Measurements from ENCODE around the gene NPIPB6.
"Not testable (repeated sequence)": the region's sequence is repeated elsewhere in the genome, so short reads cannot be mapped to it uniquely, and the experiment has no call there.

NPIPB6 gene

DNA sequence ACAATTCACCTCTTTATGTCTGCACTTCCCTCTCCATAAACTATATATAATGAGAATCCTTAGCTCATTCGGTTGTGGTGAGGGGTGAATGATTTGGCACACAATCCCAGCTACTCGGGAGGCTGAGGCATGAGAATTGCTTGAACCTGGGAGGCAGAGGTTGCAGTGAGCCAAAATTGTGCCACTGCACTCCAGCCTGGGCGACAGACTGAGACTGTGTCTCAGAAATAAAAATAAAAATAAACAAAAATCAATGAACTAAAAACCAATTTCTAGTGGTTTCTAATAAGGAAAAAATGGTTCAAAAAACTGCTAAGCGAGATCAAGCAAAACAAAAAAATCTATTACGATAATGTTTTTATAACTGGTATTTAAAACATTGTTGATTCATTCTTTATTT, at the start of gene NPIPB6:
Gene NPIPB6 (minus strand): TSS at position 101 of the 400 bp plus-strand sequence. CDS start 686 bp downstream, outside the sequence.
- in situ Hi-C loops (cut with HindIII; ENCODE audit: low sequenced_read_pairs): not testable (repeated sequence)

DNA sequence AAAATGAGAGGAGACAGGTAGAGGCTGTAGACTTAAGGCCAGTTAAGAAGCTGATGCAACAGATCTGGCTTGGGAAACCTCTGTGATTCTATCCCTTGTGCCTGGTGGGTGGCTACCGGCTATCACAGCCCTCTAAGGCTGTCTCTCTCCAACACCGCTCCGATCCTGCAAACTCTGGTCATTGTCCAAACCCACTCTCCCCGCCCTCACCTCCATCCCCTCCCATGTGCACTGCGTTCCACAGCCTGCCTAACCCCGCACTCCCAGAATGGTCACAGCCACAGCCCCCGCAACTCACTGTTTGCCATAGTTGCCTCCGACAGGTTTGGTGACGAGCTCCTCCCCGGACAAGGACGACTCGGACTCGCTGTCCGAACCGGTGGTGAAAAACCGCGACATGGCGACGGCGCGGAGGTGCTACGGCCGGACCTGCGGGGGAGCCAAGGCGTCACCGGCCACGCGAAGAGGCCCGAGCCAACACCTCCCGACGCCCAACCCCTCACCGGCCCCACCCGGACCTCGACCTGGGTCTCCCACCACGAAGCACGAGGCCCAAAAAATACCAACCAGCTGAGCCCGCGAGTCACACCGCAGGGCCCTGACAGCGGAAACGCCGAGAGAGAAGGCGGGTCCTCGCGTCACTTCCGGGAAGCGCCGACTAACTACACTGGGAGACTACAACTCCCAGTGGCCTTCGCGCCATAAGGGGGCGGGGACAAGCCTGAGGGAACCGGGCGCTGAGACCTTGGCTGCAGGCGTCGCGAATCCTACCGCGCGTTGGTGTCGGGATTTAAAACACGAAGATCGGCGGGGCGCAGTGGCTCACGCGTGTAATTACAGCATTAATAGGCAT, 40.1 kb upstream of the NPIPB6 start, which contains the start of gene EIF3CL:
Gene EIF3CL (minus strand): TSS at position 622 of the 853 bp plus-strand sequence. CDS start 223 bp downstream, at position 399.
- in situ Hi-C loops (cut with HindIII; ENCODE audit: low sequenced_read_pairs): not testable (repeated sequence)

DNA sequence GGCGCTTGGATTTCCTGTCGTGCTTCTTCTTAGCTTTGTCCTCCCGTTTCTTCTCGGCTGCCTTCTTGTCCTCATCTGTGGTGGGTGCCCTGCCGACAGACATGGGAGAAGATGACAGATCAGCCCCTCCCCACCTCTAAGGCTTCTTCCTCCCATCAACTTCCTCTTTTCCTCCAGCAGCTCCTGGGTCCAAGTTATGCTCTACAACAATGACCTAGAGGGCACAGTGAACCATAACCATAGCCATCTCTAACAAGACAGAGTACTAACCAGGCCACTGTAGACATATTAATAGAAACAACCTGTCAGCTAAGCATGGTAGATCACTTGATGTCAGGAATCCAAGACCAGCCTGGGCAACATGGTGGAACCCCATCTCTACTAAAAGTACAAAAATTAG, 28.7 kb upstream of the NPIPB6 start:
- in situ Hi-C loops (cut with HindIII; ENCODE audit: low sequenced_read_pairs): not testable (repeated sequence)

DNA sequence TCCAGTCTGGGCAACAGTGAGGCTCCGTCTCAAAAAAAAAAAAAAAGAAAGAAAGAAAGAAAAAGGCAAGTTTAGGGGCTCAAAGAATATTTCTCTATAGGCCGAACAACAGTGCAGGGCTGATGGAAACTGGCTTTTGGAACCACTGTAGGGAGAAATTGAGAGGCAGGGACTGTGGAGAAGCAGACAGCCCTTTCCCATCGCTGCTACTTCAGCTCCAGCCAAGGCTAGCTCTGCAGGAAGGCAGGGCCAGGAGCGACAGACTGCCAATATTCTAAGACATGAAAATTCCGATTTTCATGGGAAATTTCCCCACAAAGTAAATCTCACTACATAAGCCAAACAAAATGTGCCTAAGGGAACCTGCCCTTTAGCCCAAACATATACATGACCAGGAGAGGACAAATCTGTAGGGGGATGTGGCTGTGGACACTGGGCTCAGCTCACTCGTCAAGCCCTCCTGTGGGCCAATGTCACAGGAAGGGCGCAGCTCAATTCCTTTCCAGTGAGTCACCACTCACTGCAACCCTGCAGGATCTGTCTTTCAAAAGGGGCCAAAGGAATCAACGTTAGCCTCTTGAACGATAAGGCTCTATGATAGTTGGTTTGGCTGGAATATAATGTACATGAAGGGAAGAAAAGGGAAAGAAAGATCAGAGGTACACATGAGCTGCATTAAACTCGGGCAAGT, 19.0 kb upstream of the NPIPB6 start:
- in situ Hi-C loops (cut with HindIII; ENCODE audit: low sequenced_read_pairs): not testable (repeated sequence)

DNA sequence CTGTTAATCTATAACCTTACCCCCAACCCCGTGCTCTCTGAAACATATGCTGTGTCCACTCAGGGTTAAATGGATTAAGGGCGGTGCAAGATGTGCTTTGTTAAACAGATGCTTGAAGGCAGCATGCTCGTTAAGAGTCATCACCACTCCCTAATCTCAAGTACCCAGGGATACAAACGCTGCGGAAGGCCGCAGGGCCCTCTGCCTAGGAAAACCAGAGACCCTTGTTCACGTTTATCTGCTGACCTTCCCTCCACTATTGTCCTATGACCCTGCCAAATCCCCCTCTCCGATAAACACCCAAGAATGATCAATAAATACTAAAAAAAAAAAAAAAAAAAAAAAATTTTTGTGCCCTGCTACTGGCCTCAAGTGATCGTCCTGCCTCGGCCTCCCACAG, 14.5 kb upstream of the NPIPB6 start:
- in situ Hi-C loops (cut with HindIII; ENCODE audit: low sequenced_read_pairs): not testable (repeated sequence)

DNA sequence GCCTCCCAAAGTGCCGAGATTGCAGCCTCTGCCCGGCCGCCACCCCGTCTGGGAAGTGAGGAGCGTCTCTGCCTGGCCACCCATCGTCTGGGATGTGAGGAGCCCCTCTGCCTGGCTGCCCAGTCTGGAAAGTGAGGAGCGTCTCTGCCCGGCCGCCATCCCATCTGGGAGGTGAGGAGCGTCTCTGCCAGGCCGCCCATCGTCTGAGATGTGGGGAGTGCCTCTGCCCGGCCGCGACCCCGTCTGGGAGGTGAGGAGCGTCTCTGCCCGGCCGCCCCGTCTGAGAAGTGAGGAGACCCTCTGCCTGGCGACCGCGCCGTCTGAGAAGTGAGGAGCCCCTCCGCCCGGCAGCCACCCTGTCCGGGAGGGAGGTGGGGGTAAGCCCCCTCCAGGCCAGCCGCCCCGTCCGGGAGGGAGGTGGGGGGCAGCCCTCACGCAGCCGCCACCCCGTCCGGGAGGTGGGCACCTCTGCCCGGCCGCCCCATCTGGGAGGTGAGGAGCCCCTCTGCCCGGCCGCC, 13.9 kb upstream of the NPIPB6 start:
- in situ Hi-C loops (cut with HindIII; ENCODE audit: low sequenced_read_pairs): not testable (repeated sequence)

DNA sequence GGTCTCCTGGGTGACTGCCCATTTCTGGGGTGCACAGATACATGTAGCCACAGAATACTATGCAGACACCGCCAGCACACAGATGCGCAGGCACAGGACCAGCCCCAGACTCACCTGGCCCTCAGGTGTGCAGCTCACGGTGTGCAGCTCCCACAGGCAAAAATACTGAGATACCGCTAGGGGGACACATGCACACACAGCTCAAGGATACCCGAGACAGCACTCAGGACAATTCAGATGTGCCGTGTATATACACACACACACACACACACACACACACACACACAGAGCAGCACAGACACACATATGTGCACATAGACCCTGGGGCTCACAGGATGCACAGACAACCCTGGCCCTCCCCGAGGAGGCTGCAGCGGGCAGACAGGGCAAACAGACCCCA, 11.8 kb upstream of the NPIPB6 start:
- in situ Hi-C loops (cut with HindIII; ENCODE audit: low sequenced_read_pairs): not testable (repeated sequence)

DNA sequence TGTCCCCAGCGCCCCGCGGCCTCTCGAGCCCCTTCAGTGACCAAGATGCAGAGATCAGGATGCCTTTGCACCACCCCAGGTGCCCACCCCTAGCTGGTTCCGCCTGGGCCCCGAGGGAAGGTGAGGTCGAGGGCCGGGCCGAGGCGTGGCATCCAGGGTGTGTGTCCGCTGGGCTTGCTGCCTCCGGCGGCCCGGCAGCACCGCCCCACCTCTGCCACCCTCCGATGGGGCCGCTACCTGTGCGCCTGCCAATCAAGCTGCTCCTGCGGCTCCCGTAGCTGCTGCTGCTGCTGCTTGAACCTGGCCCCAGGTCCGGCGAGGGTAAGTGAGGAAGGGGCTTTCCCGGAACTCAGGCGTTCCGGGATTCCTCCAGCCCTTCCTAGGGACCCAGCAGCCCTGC, 11.0 kb upstream of the NPIPB6 start:
- in situ Hi-C loops (cut with HindIII; ENCODE audit: low sequenced_read_pairs): not testable (repeated sequence)

DNA sequence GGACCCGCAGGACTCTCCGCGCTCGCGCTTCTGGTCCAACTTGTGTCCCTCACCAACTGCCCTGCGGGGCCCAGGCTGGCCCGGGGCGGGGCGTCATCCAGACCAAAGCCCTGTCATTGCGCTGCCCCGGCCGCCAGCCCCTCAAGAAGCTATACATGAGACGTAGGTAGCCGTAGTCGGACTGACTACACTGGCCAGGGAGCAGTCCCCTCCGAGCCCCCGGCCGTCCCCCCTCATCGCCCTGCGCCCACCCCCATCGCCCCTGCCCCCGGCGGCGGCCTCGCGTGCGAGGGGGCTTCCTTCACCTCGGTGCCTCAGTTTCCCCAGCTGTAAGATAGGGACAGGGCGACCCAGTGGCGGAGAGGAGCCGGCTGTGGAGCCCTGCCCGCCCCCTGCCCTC, 4.6 kb upstream of the NPIPB6 start:
- in situ Hi-C loops (cut with HindIII; ENCODE audit: low sequenced_read_pairs): not testable (repeated sequence)

DNA sequence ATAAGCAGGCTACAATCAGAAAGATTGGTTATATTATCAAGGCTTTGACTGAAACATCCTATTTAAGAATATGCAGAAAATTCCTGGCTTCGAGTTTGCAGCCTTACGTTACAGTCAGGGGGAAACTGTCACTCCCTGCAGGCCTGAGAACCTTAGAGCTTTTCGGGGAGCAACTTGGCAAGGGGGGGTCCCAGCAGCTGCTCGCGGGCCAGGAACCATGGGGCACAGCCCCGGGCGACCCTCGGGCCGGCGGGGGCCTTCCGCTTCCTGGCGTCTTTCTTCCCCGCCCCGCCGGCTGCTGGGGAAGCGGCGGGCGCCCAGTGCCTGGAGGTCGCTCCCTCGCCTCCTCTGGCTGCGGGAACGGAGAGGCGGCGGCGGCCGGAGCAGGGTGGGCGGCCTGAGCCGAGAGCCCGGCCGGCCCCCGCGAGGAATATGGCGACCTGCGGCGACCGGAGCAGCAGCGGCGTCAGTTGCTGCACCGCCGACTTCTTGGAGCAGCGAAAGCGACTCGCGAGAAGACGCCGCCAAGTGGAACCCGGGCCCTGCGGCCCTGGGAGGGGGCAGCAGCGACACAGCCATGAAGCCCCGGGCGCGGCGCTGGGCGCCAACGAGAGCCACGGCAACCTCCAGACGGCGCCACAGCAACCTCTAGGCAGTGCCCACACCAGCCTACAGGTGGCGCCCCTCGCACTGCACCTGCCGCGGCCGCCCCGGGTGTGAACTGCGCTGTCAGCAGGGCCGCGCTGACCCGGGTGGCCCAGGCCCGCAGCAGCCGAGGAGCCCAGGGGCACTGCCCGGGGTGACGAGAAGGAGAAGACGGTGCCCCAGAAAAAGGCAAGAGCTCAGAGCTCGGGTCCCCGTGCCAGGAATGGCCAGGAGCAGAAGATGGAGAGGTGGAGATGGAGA, 1.2 kb upstream of the NPIPB6 start:
- in situ Hi-C loops (cut with HindIII; ENCODE audit: low sequenced_read_pairs): not testable (repeated sequence)

DNA sequence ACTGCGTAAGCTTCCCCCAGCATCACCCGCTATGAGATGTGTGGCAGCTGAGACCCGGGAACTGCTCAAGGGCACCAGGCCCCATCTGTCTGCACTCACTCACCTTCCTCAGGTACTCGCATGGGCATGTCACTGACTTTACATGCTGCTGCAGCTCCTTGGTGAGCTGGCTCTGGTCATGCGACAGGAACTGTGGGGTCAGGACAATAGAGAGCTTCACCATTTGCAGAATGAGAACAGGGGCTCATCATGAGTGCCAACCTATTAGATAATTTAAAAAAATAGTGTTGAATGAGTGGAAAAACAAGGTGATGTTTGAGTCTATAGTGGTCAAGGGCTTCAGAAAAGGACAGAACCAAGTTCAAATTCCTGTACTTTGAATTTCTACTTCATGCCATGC, 708 bp downstream of the NPIPB6 start:
- in situ Hi-C loops (cut with HindIII; ENCODE audit: low sequenced_read_pairs): not testable (repeated sequence)

DNA sequence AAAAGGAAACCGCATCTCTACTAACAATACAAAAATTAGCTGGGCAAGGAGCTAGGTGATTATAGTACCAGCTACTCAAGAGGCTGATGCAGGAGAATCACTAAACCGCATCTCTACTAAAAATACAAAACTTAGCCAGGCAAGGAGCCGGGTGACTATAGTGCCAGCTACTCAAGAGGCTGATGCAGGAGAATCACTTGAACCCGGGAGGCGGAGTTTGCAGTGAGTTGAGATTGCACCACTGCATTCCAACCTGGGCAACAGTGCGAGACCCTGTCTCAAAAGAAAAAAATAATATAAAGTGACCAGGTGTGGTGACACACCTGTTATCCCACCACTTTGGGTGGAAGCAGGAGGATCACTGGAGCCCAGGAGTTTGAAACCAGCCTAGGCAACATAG, 25.1 kb downstream of the NPIPB6 start:
- in situ Hi-C loops (cut with HindIII; ENCODE audit: low sequenced_read_pairs): not testable (repeated sequence)

DNA sequence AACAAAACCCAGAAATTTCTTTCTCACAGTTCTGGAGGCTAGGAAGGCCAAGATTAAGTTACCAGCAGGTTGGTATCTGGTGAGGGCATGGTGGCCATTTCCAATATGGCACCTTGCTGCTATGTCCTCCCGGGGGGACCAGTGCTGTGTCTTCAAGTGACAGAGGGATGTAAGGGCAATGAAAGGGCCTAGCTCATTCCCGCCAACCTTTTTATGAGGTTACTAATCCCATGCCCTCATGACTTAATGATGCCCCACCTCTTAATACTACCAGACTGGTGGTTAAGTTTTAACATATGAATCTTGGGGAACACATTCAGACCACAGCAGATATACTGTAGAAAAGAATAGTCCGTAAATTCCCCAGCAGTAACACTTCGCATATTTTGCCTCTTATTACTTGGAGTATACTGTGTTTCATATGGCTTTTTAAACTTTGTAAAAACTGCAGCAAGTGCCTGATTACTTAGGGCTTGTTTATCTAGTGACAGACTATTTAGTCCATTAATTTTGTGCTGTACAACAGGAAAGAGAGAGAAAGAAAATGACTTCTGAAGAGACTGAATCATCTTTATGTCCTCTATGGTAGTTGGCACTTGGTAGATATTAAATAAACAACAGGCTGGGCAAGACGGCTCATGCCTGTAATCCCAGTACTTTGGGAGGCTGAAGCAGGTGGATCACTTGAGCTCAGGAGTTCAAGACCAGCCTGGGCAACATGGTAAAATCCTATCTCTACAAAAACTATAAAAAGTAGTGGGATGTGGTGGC, 26.2 kb downstream of the NPIPB6 start:
- in situ Hi-C loops (cut with HindIII; ENCODE audit: low sequenced_read_pairs): not testable (repeated sequence)

DNA sequence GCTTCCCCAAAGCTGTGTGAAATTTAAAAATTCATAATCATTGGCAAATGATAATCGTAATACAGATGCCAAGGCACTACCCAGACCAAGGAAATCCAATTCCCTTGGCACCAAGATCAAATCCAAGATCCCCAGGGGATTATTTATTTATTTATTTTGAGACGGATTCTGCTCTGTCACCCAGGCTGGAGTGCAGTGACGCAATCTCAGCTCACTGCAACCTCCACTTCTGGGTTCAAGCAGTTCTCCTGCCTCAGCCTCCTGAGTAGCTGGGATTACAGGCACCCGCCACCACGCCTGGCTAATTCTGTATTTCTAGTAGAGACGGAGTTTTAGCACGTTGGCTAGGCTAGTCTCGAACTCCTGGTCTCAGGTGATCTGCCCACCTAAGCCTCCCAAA, 27.6 kb downstream of the NPIPB6 start:
- in situ Hi-C loops (cut with HindIII; ENCODE audit: low sequenced_read_pairs): not testable (repeated sequence)

DNA sequence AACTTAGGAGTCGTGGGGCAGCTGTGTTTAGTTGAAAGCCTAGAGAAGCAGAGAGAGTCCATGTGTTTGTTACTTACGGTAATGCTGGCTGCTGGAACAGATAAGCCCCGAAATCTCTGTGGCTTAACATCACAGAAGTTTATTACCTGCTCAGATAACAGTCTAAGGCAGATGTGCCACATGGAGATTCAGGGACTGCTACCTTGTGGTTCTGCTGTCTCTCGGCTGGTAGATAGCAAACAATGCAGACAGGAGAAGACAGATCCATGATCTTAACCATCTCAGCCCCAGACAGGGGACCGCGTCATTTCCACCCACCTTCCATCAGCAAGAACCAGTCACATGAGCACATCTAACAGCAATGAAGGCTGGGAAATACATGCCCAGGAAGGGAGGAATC, 30.7 kb downstream of the NPIPB6 start:
- in situ Hi-C loops (cut with HindIII; ENCODE audit: low sequenced_read_pairs): not testable (repeated sequence)

DNA sequence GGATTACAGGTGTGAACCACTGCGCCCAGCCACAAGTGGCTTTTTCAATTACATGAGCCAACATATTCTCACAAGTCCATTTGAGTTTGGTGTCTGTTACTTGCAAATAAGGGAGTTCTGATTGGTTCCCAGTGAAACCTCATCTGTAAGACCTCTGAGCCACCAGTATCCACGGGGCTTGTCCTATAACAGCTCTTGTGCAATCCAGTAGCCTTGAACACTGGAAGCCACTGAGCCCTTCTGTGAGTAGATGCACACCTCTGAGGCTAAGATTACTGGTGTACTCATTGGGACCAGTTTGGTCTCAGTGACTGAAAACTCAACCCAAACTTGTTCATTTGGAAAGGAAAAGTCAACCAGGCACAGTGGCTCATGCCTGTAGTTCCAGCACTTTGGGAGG, 32.3 kb downstream of the NPIPB6 start:
- in situ Hi-C loops (cut with HindIII; ENCODE audit: low sequenced_read_pairs): not testable (repeated sequence)

DNA sequence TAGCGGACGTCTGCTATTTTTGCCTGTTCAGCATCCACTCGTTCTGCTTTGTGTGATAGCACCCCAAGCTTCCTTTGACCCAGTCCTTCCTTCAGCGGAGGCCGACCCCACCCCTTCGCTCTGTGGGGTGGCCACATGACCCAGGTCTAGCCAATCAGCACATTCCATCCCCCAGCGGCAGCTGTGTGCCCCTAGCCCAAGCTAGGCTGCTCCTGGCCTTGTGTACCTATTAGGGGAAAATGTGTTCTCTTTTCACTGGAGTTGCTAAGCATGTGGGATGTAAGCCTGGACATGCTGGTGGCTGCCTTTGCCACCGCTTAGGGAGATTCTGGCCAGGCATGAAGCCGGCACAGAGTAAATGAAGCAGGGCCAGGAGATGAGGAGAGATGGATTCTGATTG, 33.1 kb downstream of the NPIPB6 start:
- in situ Hi-C loops (cut with HindIII; ENCODE audit: low sequenced_read_pairs): not testable (repeated sequence)

DNA sequence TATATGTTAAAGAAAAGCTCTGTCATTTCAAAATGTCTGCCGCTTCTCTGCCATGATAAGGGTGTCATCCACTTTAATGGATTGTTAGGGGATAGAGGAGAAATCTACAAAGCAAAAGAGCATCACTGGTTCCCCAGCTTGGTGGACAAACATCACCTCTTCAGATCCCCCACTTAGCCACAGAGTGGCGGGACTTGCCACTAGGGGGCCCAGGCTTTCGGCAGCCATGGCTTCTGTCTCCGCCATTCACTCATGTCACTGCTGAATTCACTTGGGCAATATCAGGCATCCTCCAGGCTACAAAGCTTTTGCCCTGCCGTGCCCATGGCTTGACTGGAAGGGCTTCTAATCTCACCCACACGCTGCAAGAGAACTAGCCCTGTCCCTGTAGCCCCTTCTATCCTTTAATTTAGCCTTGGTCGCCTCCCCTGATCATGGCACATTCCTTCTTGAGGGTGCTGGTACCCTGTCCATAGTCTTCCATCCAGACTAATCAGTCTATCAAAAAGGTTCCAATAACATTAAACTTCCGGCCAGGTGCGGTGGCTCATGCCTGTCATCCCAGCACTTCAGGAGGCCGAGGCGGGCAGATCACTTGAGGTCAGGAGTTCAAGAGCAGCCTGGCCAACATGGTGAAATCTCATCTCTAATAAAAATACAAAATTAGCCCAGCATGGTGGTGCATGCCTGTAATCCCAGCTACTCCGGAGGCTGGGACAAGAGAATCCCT, 36.3 kb downstream of the NPIPB6 start:
- in situ Hi-C loops (cut with HindIII; ENCODE audit: low sequenced_read_pairs): no loop called here

DNA sequence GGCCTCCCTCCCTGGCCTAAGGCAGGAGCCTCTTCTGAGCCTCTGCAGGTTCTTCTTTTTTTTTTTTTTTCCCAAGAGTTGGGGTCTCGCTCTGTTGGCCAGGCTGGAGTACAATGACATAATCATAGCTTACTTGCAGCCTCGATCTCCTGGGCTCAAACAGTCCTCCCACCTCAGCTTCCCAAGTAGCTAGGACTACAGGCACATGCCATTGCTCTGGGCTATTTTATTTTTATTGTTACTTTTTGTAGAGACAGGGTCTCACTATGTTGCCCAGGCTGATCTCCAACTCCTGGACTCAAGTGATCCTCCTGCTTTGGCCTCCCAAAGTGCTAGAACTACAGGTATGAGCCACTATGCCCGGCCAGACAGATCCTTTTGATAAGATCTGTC, 38.4 kb downstream of the NPIPB6 start:
- in situ Hi-C loops (cut with HindIII; ENCODE audit: low sequenced_read_pairs): no loop called here
